B cell (primary cell): ENCODE results near the gene MBP. TPM values are rescaled to one million over a fixed set of nuclear protein-coding genes. Genes with fewer than 3 reads are reported as not detected.

Source experiments
- ATAC-seq: fragments of 200-7000 bp; cut with Tn5 transposase; one replicate; pipeline ENCODE4 v1.10.0; 2021; ENCODE audit warnings: low read depth, mild to moderate bottlenecking, moderate number of reproducible peaks, moderate library complexity
- CTCF ChIA-PET: fragments of 350-600 bp; sonication (Branson Sonifier 250); formaldehyde crosslinking; loops from one replicate; lab custom pipeline; 2021; ENCODE audit warnings: antibody characterized with exemption, inconsistent platforms; lab: Charles Lee
- POLR2A ChIA-PET: fragments of 350-600 bp; sonication (Branson Sonifier 250); formaldehyde crosslinking; loops from one replicate; lab custom pipeline; 2021; ENCODE audit warnings: antibody characterized with exemption; lab: Charles Lee
- DNase-seq: peaks from one replicate; pipeline ENCODE4 v3.0.0; 2013
- H2AFZ ChIP-seq: 2 replicates; pipeline ENCODE4 v1.6.1; 2012; ENCODE audit warnings: mild to moderate bottlenecking, low read depth, low read length; ENCODE audit not compliant: insufficient read depth, poor library complexity, severe bottlenecking
- H3K27ac ChIP-seq, 2 donors: 1 replicate in 1 of 2; 2 replicates in 1 of 2; pipeline ENCODE4 v1.5.1; 2012 to 2013; ENCODE audit warnings: low read length in 2 of 2, mild to moderate bottlenecking in 2 of 2, moderate library complexity in 1 of 2
- H3K27me3 ChIP-seq, 4 experiments: fragments of 200-600 bp in 1 of 4; sonication (generic) in 1 of 4; replicated peaks in 1 of 4; 1 replicate in 2 of 4; 2 replicates in 2 of 4; pipeline versions ENCODE4 v1.6.1 to v1.7.0; 2013 to 2016; ENCODE audit warnings: low read length in 3 of 4, mild to moderate bottlenecking in 2 of 4, mixed read lengths in 1 of 4, moderate library complexity in 1 of 4; ENCODE audit not compliant: insufficient read depth in 4 of 4, control insufficient read depth in 3 of 4; ENCODE audit errors: control extremely low read depth in 1 of 4
- H3K36me3 ChIP-seq, 2 experiments: replicated peaks in 1 of 2; 1 replicate in 1 of 2; 2 replicates in 1 of 2; pipeline versions ENCODE4 v1.6.1 to v1.7.1; 2013; ENCODE audit warnings: low read length in 1 of 2; ENCODE audit not compliant: insufficient read depth in 2 of 2, control insufficient read depth in 1 of 2; ENCODE audit errors: control extremely low read depth in 1 of 2, extremely low read depth in 1 of 2
- H3K4me1 ChIP-seq, 2 donors: fragments of 200-600 bp in 1 of 2; sonication (generic) in 1 of 2; 1 replicate in 1 of 2; 2 replicates in 1 of 2; pipeline versions ENCODE4 v1.5.1 to v1.6.1; 2013 to 2017; ENCODE audit warnings: low read length in 2 of 2; ENCODE audit not compliant: control insufficient read depth in 2 of 2, insufficient read depth in 2 of 2
- H3K4me2 ChIP-seq: replicated peaks from 2 replicates; pipeline ENCODE3; 2012; ENCODE audit warnings: mild to moderate bottlenecking, low read depth, low read length; ENCODE audit not compliant: poor library complexity, severe bottlenecking
- H3K4me3 ChIP-seq, 5 experiments: fragments of 200-600 bp in 1 of 5; sonication (generic) in 1 of 5; 1 replicate in 3 of 5; 2 replicates in 2 of 5; pipeline versions ENCODE4 v1.5.1 to v1.7.0; 2011 to 2016; ENCODE audit warnings: low read length in 4 of 5, mild to moderate bottlenecking in 4 of 5, low read depth in 2 of 5, control low read depth in 1 of 5, moderate library complexity in 1 of 5; ENCODE audit not compliant: insufficient read depth in 1 of 5; ENCODE audit errors: control extremely low read depth in 1 of 5, extremely low read depth in 1 of 5
- H3K79me2 ChIP-seq: fragments of 200-600 bp; sonication (generic); one replicate; pipeline ENCODE4 v1.6.0; 2016; ENCODE audit warnings: low read length; ENCODE audit not compliant: control insufficient read depth, insufficient read depth
- H3K9ac ChIP-seq: fragments of 200-600 bp; sonication (generic); 2 replicates; pipeline ENCODE4 v1.6.1; 2017; ENCODE audit warnings: mild to moderate bottlenecking, low read length, moderate library complexity
- H3K9me3 ChIP-seq, 3 donors: one replicate each; pipeline versions ENCODE4 v1.6.1 to v1.7.1; 2013; ENCODE audit warnings: low read length in 2 of 3; ENCODE audit not compliant: control insufficient read depth in 2 of 3, insufficient read depth in 1 of 3; ENCODE audit errors: control extremely low read depth in 1 of 3
- H4K20me1 ChIP-seq: 2 replicates; pipeline ENCODE4 v1.6.0; 2012; ENCODE audit warnings: mild to moderate bottlenecking, low read length; ENCODE audit not compliant: insufficient read depth, control insufficient read depth, poor library complexity, severe bottlenecking
- H3K27ac Mint-ChIP-seq: one replicate; pipeline ENCODE4 v1.8.0; 2021; ENCODE audit warnings: mixed read lengths
- H3K27me3 Mint-ChIP-seq: one replicate; pipeline ENCODE4 v1.8.0; 2021; ENCODE audit warnings: mixed read lengths
- H3K4me1 Mint-ChIP-seq: one replicate; pipeline ENCODE4 v1.8.0; 2021; ENCODE audit warnings: mixed read lengths
- H3K4me3 Mint-ChIP-seq: one replicate; pipeline ENCODE4 v1.8.0; 2021; ENCODE audit warnings: mixed read lengths
- H3K9me3 Mint-ChIP-seq: one replicate; pipeline ENCODE4 v1.8.0; 2022; ENCODE audit warnings: mixed read lengths; ENCODE audit not compliant: insufficient read depth
- CTCF ChIP-seq: fragments of 200-600 bp; IDR thresholded peaks from one replicate; pipeline ENCODE4 v1.8.0; 2022; ENCODE audit warnings: antibody characterized with exemption, mild to moderate bottlenecking
- EZH2 ChIP-seq: IDR thresholded peaks from 2 replicates; pipeline ENCODE4 v1.6.1; 2012; ENCODE audit warnings: borderline replicate concordance, low read depth, mild to moderate bottlenecking, moderate library complexity, low read length; ENCODE audit not compliant: insufficient read depth, poor library complexity, severe bottlenecking
- WGBS: methylation state at CpG from one replicate; pipeline ENCODE4 v1.1.5; 2013; ENCODE audit warnings: missing lambda C conversion rate; ENCODE audit not compliant: insufficient coverage; 5-methylcytosine and 5-hydroxymethylcytosine counted together
- intact Hi-C: fragments of 100-400 bp; cut with micrococcal nuclease; formaldehyde crosslinking; loops from one replicate; pipeline ENCODE4 v1.10.0; 2022
- polyA plus RNA-seq: library from polyadenylated mRNA; depleted of rRNA; stranded (reverse); fragments of >200 nt; gene quantifications from 2 replicates; pipeline ENCODE4 v1.2.3, GENCODE V29; 2012
- total RNA-seq, 2 donors: library from RNA; stranded (reverse); fragments of 120-200 nt in 1 of 2; gene quantifications; 1 replicate in 1 of 2; 2 replicates in 1 of 2; pipeline versions ENCODE4 v1.2.3 to v1.2.4, GENCODE V29; 2013 to 2022

MBP gene
- total and polyA plus RNA-seq, 2 donors (not counting 1 experiment from before 2014, with no cell fraction given): 30.1 to 192 TPM

DNA sequence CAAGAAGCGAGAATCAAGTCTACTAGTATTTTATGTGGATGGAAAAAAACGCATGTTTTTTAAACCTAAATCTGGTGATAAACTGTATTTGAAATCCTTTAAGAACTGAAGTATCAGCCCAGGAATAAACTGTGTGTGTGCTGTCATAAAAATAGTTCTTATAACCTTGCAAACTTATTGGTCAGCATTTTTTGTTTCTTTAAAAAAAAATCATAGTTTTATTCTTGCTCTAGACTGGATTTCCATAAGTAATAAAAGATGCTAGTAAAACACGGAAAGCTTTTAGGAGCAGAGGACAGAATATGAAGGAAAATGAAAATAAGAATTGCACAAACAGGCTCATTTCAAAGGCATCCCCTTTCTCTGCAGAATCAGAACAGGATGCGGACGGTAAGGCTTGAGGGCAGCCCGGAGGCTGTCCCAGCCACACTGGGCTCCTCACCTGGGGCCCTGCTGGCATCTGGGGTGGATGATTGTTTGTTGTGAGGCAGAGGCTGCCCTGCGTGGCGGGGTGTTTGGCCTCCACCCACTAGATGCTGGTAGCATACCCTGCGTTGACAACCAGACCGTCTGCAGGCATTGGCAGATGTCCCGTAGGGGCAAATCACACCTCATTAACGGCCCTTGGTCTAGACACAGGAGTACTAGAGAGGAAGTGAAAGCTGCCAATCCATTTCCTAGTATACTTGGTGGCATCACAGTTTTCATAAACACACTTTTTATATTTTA lies 52.5 kb downstream of the MBP start:
- DNase-seq: peak; percentile 91
- WGBS: 7% methylated on average over 3 of the region's 12 CpGs
- peaks cover 66% of the 10 kb centered on the region for H3K4me1 Mint-ChIP-seq
- peaks cover 86% of the 10 kb centered on the region for H3K79me2 ChIP-seq
- no peaks in the 10 kb centered on the region for H3K9me3 Mint-ChIP-seq
- TF ChIP-seq EZH2: no peak
- TF ChIP-seq CTCF: no peak
- H3K4me1 ChIP-seq: peaks cover 18 to 27% of the 10 kb centered on the region in 2 donors
- H3K9me3 ChIP-seq: no peaks in the 10 kb centered on the region
- peaks cover 47% of the 10 kb centered on the region for H4K20me1 ChIP-seq
- H3K27me3 ChIP-seq: no peaks in the 10 kb centered on the region
- H3K9ac ChIP-seq: peak overlapping the region; percentile 29
- ChIA-PET CTCF (interaction anchor here (1.2 to 4.2 kb wide), 7 partner anchors 12 to 96 kb away, joined by 3 to 21 read pairs (median 5); no protein-coding TSS in a partner anchor), POLR2A (interaction anchor here (0.6 to 1.9 kb wide), 9 partner anchors 12 to 129 kb away, joined by 3 to 12 read pairs (median 4); partner anchors contain the start of gene MBP)
- H3K4me3 Mint-ChIP-seq: peak overlapping the region; percentile 70
- peak overlapping the region; percentile 94 for H3K27ac Mint-ChIP-seq
- H3K4me3 ChIP-seq: peak overlapping the region in 1 of 5 experiments; percentile 38
- H3K27ac ChIP-seq: peak overlapping the region in 1 of 2 donors; percentile 87
- peak; percentile 98 for ATAC-seq
- H3K4me2 ChIP-seq: peak overlapping the region; percentile 78
- peaks cover 0 to 19% of the 10 kb centered on the region in 2 experiments for H3K36me3 ChIP-seq
- H3K27me3 Mint-ChIP-seq: no peaks in the 10 kb centered on the region
- no peak overlapping the region for H2AFZ ChIP-seq
- intact Hi-C loops: loop anchor here (1.0 to 2.0 kb wide), 3 partner anchors 15 to 53 kb away; partner anchors contain the start of gene MBP

DNA sequence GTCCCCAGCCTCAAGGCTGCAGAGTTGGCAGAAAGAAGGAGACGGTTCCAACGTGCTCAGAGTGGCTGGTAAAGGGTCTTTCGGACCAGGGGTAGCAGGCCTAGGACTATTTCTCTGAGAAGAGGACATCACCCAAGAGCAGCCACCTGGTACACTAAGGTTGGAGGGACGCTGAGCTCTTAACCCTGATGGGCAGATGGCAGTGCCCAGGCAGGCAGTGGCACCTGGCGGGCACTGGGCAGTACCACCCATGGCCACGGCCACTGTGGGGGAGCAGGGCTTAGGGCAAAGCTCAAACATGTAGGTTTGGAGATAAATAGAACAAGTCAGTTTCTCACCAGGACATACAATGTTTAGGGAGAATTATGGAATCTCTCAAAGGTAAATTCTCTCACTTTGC lies 53.5 kb downstream of the MBP start:
- peaks cover 62% of the 10 kb centered on the region for H3K4me1 Mint-ChIP-seq
- peaks cover 18 to 27% of the 10 kb centered on the region in 2 donors for H3K4me1 ChIP-seq
- H3K4me3 ChIP-seq: no peak overlapping the region
- peaks cover 87% of the 10 kb centered on the region for H3K79me2 ChIP-seq
- no peak overlapping the region for H3K9ac ChIP-seq
- H3K9me3 Mint-ChIP-seq: no peaks in the 10 kb centered on the region
- H3K27me3 ChIP-seq: no peaks in the 10 kb centered on the region
- WGBS: 98% methylated on average over 6 of the region's 6 CpGs
- ATAC-seq: no peak
- TF ChIP-seq EZH2 (no peak), CTCF (no peak)
- no peak for DNase-seq
- H4K20me1 ChIP-seq: peaks cover 41% of the 10 kb centered on the region
- no peak overlapping the region for H3K4me2 ChIP-seq
- no peaks in the 10 kb centered on the region for H3K9me3 ChIP-seq
- no peak overlapping the region for H3K27ac ChIP-seq
- H3K27me3 Mint-ChIP-seq: no peaks in the 10 kb centered on the region
- H3K4me3 Mint-ChIP-seq: peak overlapping the region; percentile 26
- no peak overlapping the region for H2AFZ ChIP-seq
- CTCF ChIA-PET: interaction anchor here (1.3 to 4.2 kb wide), 2 partner anchors 11 to 132 kb away, joined by 3 to 21 read pairs; no protein-coding TSS in a partner anchor
- intact Hi-C loops: no loop called here
- H3K36me3 ChIP-seq: peaks cover 0 to 22% of the 10 kb centered on the region in 2 experiments
- POLR2A ChIA-PET: interaction anchor here (0.6 to 1.2 kb wide), 4 partner anchors 9 to 1579 kb away, joined by 3 to 4 read pairs (median 3); no protein-coding TSS in a partner anchor
- H3K27ac Mint-ChIP-seq: peak overlapping the region; percentile 37
